Mononuclear cell (primary cell): ENCODE results near the gene SLCO2B1. TPM values are rescaled to one million over a fixed set of nuclear protein-coding genes. Genes with fewer than 3 reads are reported as not detected.

Experiments
- H3K27me3 ChIP-seq: 2 replicates; pipeline ENCODE4 v1.6.0; 2011; ENCODE audit warnings: low read length, control low read depth; ENCODE audit not compliant: insufficient read depth
- H3K4me1 ChIP-seq: 2 replicates; pipeline ENCODE4 v1.5.1; 2011; ENCODE audit warnings: mild to moderate bottlenecking, low read length, control low read depth; ENCODE audit not compliant: insufficient read depth
- H3K4me3 ChIP-seq: 2 replicates; pipeline ENCODE4 v1.5.1; 2011; ENCODE audit warnings: mild to moderate bottlenecking, low read length, moderate library complexity
- H3K9me3 ChIP-seq: 2 replicates; pipeline ENCODE4 v1.5.1; 2011; ENCODE audit warnings: low read depth, mild to moderate bottlenecking, control low read depth, low read length
- total RNA-seq: library from RNA; depleted of rRNA; stranded (reverse); fragments of >200 nt; gene quantifications from one replicate; pipeline ENCODE4 v1.2.3, GENCODE V29; 2012

SLCO2B1 gene
- total RNA-seq, 1 donor: not detected

GRCh38 chr11:75201771-75202170, 50.9 kb downstream of the SLCO2B1 start:
- Histone ChIP-seq H3K27me3 (no peaks in the 10 kb centered on the region), H3K4me1 (no peaks in the 10 kb centered on the region), H3K9me3 (no peaks in the 10 kb centered on the region), H3K4me3 (no peak overlapping the region)

- H3K4me3 ChIP-seq: no peak overlapping the region
- no peaks in the 10 kb centered on the region for H3K4me1 ChIP-seq
- H3K27me3 ChIP-seq: no peaks in the 10 kb centered on the region
- no peaks in the 10 kb centered on the region for H3K9me3 ChIP-seq
Observed at GRCh38 chr11:75202195-75202594, 51.3 kb downstream of the SLCO2B1 start.

- Histone ChIP-seq H3K27me3 (no peaks in the 10 kb centered on the region), H3K4me3 (no peak overlapping the region), H3K4me1 (no peaks in the 10 kb centered on the region), H3K9me3 (no peaks in the 10 kb centered on the region)
Observed at GRCh38 chr11:75203138-75203537, 52.2 kb downstream of the SLCO2B1 start.

- H3K27me3 ChIP-seq: no peaks in the 10 kb centered on the region
- no peaks in the 10 kb centered on the region for H3K4me1 ChIP-seq
- H3K4me3 ChIP-seq: no peak overlapping the region
- no peaks in the 10 kb centered on the region for H3K9me3 ChIP-seq
Observed at GRCh38 chr11:75203641-75204011, 52.7 kb downstream of the SLCO2B1 start.

- H3K4me1 ChIP-seq: no peaks in the 10 kb centered on the region
- H3K4me3 ChIP-seq: no peak overlapping the region
- no peaks in the 10 kb centered on the region for H3K9me3 ChIP-seq
- no peaks in the 10 kb centered on the region for H3K27me3 ChIP-seq
Observed at GRCh38 chr11:75204012-75204674, 53.2 kb downstream of the SLCO2B1 start.

- Histone ChIP-seq H3K4me1 (no peaks in the 10 kb centered on the region), H3K27me3 (no peaks in the 10 kb centered on the region), H3K9me3 (no peaks in the 10 kb centered on the region), H3K4me3 (no peak overlapping the region)
Observed at GRCh38 chr11:75204685-75205563, 54.0 kb downstream of the SLCO2B1 start.

GRCh38 chr11:75205564-75206020, 54.7 kb downstream of the SLCO2B1 start:
- H3K9me3 ChIP-seq: no peaks in the 10 kb centered on the region
- no peak overlapping the region for H3K4me3 ChIP-seq
- H3K27me3 ChIP-seq: no peaks in the 10 kb centered on the region
- H3K4me1 ChIP-seq: no peaks in the 10 kb centered on the region

GRCh38 chr11:75208446-75208845, 57.5 kb downstream of the SLCO2B1 start:
- no peaks in the 10 kb centered on the region for H3K9me3 ChIP-seq
- H3K4me3 ChIP-seq: no peak overlapping the region
- H3K27me3 ChIP-seq: no peaks in the 10 kb centered on the region
- H3K4me1 ChIP-seq: no peaks in the 10 kb centered on the region

GRCh38 chr11:75212411-75212810, 61.5 kb downstream of the SLCO2B1 start:
- no peaks in the 10 kb centered on the region for H3K4me1 ChIP-seq
- H3K4me3 ChIP-seq: no peak overlapping the region
- H3K9me3 ChIP-seq: no peaks in the 10 kb centered on the region

GRCh38 chr11:75214411-75214821, 63.5 kb downstream of the SLCO2B1 start:
- Histone ChIP-seq H3K27me3 (no peaks in the 10 kb centered on the region), H3K4me1 (no peaks in the 10 kb centered on the region), H3K9me3 (no peaks in the 10 kb centered on the region), H3K4me3 (no peak overlapping the region)

More at GRCh38 chr11:75212411-75212810, 61.5 kb downstream of the SLCO2B1 start:
- no peaks in the 10 kb centered on the region for H3K27me3 ChIP-seq

GRCh38 chr11:75214843-75215242, 63.9 kb downstream of the SLCO2B1 start:
- no peaks in the 10 kb centered on the region for H3K9me3 ChIP-seq
- no peaks in the 10 kb centered on the region for H3K27me3 ChIP-seq
- no peaks in the 10 kb centered on the region for H3K4me1 ChIP-seq
- H3K4me3 ChIP-seq: no peak overlapping the region

- H3K4me3 ChIP-seq: no peak overlapping the region
- no peaks in the 10 kb centered on the region for H3K27me3 ChIP-seq
- H3K4me1 ChIP-seq: no peaks in the 10 kb centered on the region
- H3K9me3 ChIP-seq: no peaks in the 10 kb centered on the region
Observed at GRCh38 chr11:75219869-75220268, 69.0 kb downstream of the SLCO2B1 start.

- Histone ChIP-seq H3K27me3 (no peaks in the 10 kb centered on the region), H3K9me3 (no peaks in the 10 kb centered on the region), H3K4me1 (no peaks in the 10 kb centered on the region), H3K4me3 (no peak overlapping the region)
Observed at GRCh38 chr11:75223954-75224643, 73.2 kb downstream of the SLCO2B1 start.

- no peaks in the 10 kb centered on the region for H3K27me3 ChIP-seq
- H3K9me3 ChIP-seq: no peaks in the 10 kb centered on the region
- no peak overlapping the region for H3K4me3 ChIP-seq
- no peaks in the 10 kb centered on the region for H3K4me1 ChIP-seq
Observed at GRCh38 chr11:75225794-75226193, 74.9 kb downstream of the SLCO2B1 start.

- Histone ChIP-seq H3K27me3 (no peaks in the 10 kb centered on the region), H3K9me3 (no peaks in the 10 kb centered on the region), H3K4me3 (no peak overlapping the region), H3K4me1 (no peaks in the 10 kb centered on the region)
Observed at GRCh38 chr11:75229466-75229865, 78.6 kb downstream of the SLCO2B1 start.
